Measurements from ENCODE around the gene TTLL11. TPM values are rescaled to one million over a fixed set of nuclear protein-coding genes. Genes with fewer than 3 reads are reported as not detected.

Gene TTLL11
- total and polyA plus RNA-seq, 2 of the 8 experiments (the other 6 are each of a cell fraction or from before 2014, with no cell fraction given), result 0.56 to 0.80 TPM

GRCh38 chr9:121917375-121918335 is 175.5 kb downstream of the TTLL11 start (continued):
- TF ChIP-seq ATF3 (IDR thresholded peaks at IDR 0.05; ENCODE audit: insufficient read depth, low read depth, low read length) (no peak), SUZ12 (IDR thresholded peaks at IDR 0.05; ENCODE audit: low read length) (no peak), BCL11A (IDR thresholded peaks at IDR 0.05; ENCODE audit: low read depth in 2 of 2, low read length in 2 of 2) (no peak), MAFK (IDR thresholded peaks at IDR 0.05; ENCODE audit: low read depth, low read length) (no peak), SIRT6 (IDR thresholded peaks at IDR 0.05; ENCODE audit: low read length) (no peak), JUN (IDR thresholded peaks at IDR 0.05; ENCODE audit: low read depth, low read length) (no peak), PHF8 (conservative IDR thresholded peaks at IDR 0.05; ENCODE audit: low read depth, low read length) (no peak), CHD2 (IDR thresholded peaks at IDR 0.05; ENCODE audit: low read length) (no peak)

All from H1 (cell line).